ENCODE results near the gene LRRC74A.
"Not testable (repeated sequence)": the region's sequence is repeated elsewhere in the genome, so short reads cannot be mapped to it uniquely, and the experiment has no call there.

The LRRC74A gene

DNA sequence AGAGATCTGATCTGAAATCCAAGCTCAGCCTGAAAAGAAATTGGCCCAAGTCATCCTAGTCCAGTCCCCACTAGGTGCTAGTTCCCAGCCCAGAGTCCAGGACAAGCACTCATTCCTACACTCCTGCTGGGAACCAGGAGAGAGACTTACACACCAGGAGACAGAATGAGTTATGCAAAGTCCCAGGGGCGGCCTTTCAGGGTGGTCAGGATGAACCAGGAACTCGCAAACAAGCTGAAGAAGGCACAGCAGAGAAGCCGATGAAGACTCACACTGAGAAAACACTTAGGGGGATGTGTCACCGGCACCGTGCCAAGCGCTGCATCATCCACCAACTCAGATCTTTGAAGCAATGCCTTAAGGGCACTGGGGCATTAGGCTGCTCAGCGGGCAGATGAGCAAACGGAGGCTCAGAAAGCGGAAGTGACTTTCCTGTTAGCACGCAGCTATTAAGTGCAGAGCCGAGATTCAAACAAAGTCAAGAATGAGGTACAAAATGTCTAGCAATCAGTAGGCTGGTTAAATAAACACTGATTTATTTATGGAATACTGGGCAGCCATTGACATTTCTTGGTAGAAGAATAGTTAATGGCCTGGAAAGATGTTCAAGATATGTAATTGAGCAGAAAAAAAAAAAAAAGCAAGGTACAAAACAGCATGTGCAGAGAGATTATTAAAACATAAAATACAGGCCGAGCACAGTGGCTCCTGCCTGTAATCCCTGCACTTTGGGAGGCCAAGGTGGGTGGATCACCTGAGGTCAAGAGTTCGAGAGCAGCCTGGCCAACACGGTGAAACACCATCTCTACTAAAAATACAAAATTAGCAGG lies 78.7 kb downstream of the LRRC74A start:
- peak overlapping the region; percentile 6 for H3K4me3 ChIP-seq (ENCODE audit: control insufficient read depth, low read depth, low read length)
- peak; percentile 96 for DNase-seq (ENCODE audit: low read depth)
- TF ChIP-seq, protein P1, sequence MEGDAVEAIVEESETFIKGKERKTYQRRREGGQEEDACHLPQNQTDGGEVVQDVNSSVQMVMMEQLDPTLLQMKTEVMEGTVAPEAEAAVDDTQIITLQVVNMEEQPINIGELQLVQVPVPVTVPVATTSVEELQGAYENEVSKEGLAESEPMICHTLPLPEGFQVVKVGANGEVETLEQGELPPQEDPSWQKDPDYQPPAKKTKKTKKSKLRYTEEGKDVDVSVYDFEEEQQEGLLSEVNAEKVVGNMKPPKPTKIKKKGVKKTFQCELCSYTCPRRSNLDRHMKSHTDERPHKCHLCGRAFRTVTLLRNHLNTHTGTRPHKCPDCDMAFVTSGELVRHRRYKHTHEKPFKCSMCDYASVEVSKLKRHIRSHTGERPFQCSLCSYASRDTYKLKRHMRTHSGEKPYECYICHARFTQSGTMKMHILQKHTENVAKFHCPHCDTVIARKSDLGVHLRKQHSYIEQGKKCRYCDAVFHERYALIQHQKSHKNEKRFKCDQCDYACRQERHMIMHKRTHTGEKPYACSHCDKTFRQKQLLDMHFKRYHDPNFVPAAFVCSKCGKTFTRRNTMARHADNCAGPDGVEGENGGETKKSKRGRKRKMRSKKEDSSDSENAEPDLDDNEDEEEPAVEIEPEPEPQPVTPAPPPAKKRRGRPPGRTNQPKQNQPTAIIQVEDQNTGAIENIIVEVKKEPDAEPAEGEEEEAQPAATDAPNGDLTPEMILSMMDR (IDR thresholded peaks at IDR 0.05; ENCODE audit: control insufficient read depth, insufficient read depth, low read depth, low read length, missing control alignments), result no peak

- TF ChIP-seq, protein P1 (IDR thresholded peaks at IDR 0.05; ENCODE audit: control insufficient read depth, insufficient read depth, low read depth, low read length, missing control alignments), result no peak
- H3K4me3 ChIP-seq (ENCODE audit: control insufficient read depth, low read depth, low read length), result no peak overlapping the region
- DNase-seq (ENCODE audit: low read depth), result no peak
Measured at GRCh38 chr14:76908834-76909233, 82.6 kb downstream of the LRRC74A start.

DNA sequence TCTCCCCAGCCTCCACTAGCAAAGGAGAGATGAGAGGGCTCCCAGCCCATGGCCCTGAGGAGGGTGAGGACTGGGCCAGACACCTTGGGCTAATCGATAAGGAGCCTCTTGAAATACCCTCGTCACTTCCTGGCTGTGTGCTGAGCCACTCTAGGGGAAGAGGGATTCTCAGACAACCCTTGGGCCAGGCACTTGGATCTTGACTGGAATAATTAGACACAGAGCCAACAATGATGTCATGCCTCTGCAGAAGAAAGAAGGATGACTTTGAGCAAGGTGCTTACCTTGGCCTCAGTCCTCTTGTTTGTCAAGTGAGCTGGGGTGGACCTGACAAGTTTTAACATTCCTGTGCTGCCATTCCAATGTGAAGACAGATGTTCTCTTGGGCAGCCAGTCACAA lies 83.1 kb downstream of the LRRC74A start:
- no peak for DNase-seq (ENCODE audit: low read depth)
- TF ChIP-seq, protein P1 (IDR thresholded peaks at IDR 0.05; ENCODE audit: control insufficient read depth, insufficient read depth, low read depth, low read length, missing control alignments), result no peak
- H3K4me3 ChIP-seq (ENCODE audit: control insufficient read depth, low read depth, low read length), result no peak overlapping the region

- TF ChIP-seq, protein P1 (IDR thresholded peaks at IDR 0.05; ENCODE audit: control insufficient read depth, insufficient read depth, low read depth, low read length, missing control alignments), result no peak
- H3K4me3 ChIP-seq (ENCODE audit: control insufficient read depth, low read depth, low read length), result no peak overlapping the region
- no peak for DNase-seq (ENCODE audit: low read depth)
Measured at GRCh38 chr14:76910371-76910890, 84.2 kb downstream of the LRRC74A start.

DNA sequence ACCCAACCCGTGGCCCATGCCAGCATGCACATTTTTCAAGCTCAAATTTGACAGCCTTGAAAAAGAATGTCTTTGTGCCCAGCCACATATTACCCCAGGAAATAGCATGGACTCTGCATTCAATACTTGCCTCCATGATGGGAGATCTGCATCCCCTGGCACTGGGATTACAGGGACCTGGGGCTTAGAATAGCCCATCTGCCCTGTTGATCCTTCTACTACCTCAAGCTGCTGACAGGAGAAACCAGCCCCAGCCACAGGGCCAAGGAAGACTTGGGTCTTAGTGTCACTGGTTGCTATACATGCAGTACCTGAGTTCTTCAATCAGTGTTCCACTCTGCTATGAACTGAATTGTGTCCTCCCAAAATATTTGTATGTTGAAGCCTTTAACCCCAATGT lies 85.3 kb downstream of the LRRC74A start:
- H3K4me3 ChIP-seq (ENCODE audit: control insufficient read depth, low read depth, low read length), result no peak overlapping the region
- DNase-seq (ENCODE audit: low read depth), result no peak
- TF ChIP-seq, protein P1 (IDR thresholded peaks at IDR 0.05; ENCODE audit: control insufficient read depth, insufficient read depth, low read depth, low read length, missing control alignments), result no peak

GRCh38 chr14:76914533-76915081 lies 88.4 kb downstream of the LRRC74A start:
- not testable (repeated sequence) for H3K4me3 ChIP-seq (ENCODE audit: control insufficient read depth, low read depth, low read length); DNase-seq (ENCODE audit: low read depth)

DNA sequence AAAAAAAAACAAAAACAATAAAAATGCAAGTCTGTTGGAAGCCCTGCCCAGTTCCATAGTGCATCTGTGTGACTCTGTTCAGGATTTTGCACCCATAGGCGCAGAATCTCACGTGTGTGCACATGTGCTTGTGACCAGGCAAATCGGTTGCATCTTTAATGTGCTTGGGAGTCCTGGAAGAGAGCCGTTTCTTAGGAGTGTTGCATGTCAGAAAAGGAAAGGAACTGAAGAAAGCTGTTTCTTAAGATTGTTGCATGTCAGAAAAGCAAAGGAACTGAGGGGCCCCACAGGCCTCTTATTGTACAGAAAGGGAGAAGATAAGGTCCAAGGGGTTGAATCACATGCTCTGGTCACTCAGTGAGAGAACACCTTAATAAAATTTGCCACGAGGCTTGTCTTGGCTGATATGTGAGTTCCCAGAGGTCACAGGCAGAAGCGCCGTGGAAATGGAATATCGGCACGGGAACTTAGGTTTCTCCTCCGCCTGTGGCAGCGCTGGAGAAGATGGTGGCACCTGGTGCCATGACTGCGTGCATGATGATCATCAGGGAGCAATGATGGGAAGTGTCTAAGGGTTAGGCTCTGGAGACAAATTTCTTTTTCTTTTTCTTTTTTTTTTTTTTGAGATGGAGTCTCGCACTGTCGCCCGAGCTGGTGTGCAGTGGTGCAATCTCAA lies 90.0 kb downstream of the LRRC74A start:
- no peak for DNase-seq (ENCODE audit: low read depth)
- H3K4me3 ChIP-seq (ENCODE audit: control insufficient read depth, low read depth, low read length), result no peak overlapping the region
- TF ChIP-seq, protein P1 (IDR thresholded peaks at IDR 0.05; ENCODE audit: control insufficient read depth, insufficient read depth, low read depth, low read length, missing control alignments), result no peak
